ENCODE data around the gene GNPTG. TPM values are rescaled to one million over a fixed set of nuclear protein-coding genes. Genes with fewer than 3 reads are reported as not detected.

The GNPTG gene
- total RNA-seq, 1 experiment from 2014 or later: 29.4 TPM

- Histone ChIP-seq H4K20me1 (ENCODE audit: control insufficient read depth, insufficient read depth, insufficient read length) (no peaks in the 10 kb centered on the region), H3K18ac (ENCODE audit: insufficient read length, low read depth, low read length) (no peak overlapping the region), H2AFZ (ENCODE audit: low read length) (no peak overlapping the region), H4K8ac (replicated peaks; ENCODE audit: insufficient read length, low read depth, low read length) (no peak overlapping the region), H3K56ac (ENCODE audit: insufficient read length, low read depth, low read length) (no peak overlapping the region), H3K27me3 (ENCODE audit: insufficient read depth, low read length) (no peaks in the 10 kb centered on the region), H2BK12ac (ENCODE audit: insufficient read length, low read depth, low read length) (no peak overlapping the region), H2BK120ac (ENCODE audit: low read depth, low read length, poor library complexity, severe bottlenecking) (no peak overlapping the region), H2BK5ac (ENCODE audit: insufficient read length, low read length) (no peak overlapping the region), H3T11ph (ENCODE audit: low read length) (no peak overlapping the region), H4K91ac (ENCODE audit: insufficient read length, low read depth, low read length) (no peak overlapping the region), H3K4ac (ENCODE audit: low read depth, low read length) (no peak overlapping the region), H3K79me1 (ENCODE audit: insufficient read depth, low read depth, low read length, poor library complexity, severe bottlenecking) (no peaks in the 10 kb centered on the region), H3K4me1 (ENCODE audit: insufficient read depth, low read length) (no peaks in the 10 kb centered on the region), H4K5ac (ENCODE audit: insufficient read length, low read depth, low read length) (no peak overlapping the region), H3K23ac (ENCODE audit: insufficient read length, low read depth, low read length) (no peak overlapping the region), H3K9me3 (ENCODE audit: control insufficient read depth, low read depth, low read length) (no peaks in the 10 kb centered on the region), H2BK15ac (ENCODE audit: low read depth, low read length) (no peak overlapping the region), H2BK20ac (ENCODE audit: low read depth, low read length, poor library complexity, severe bottlenecking) (no peak overlapping the region), H3K79me2 (ENCODE audit: insufficient read depth, low read length) (no peaks in the 10 kb centered on the region), H3K14ac (ENCODE audit: insufficient read depth, low read length) (no peak overlapping the region; the same call in 1 of the 2 replicates), H3K23me2 (ENCODE audit: insufficient read length, low read depth, low read length, poor library complexity, severe bottlenecking) (no peaks in the 10 kb centered on the region), H3K4me2 (ENCODE audit: insufficient read depth, insufficient read length, low read length) (no peak overlapping the region), H3K9ac (ENCODE audit: extremely low read depth, insufficient read length, low read length) (no peak overlapping the region), H2AK5ac (ENCODE audit: insufficient read length, low read length) (no peak overlapping the region), H3K27ac (ENCODE audit: insufficient read length, low read depth, low read length) (no peak overlapping the region)
- Mint-ChIP-seq H3K9me3 (no peaks in the 10 kb centered on the region), H3K27me3 (ENCODE audit: low read depth) (no peaks in the 10 kb centered on the region), H3K27ac (no peak overlapping the region), H3K4me3 (no peak overlapping the region), H3K36me3 (ENCODE audit: insufficient read depth in 1 of 3, low read depth in 3 of 3) (peaks cover 7 to 36% (median 32%) of the 10 kb centered on the region in 3 experiments; a peak in 6 of 7 replicates), H3K4me1 (no peaks in the 10 kb centered on the region)
- DNase-seq: no peak
- TF ChIP-seq, protein P1, sequence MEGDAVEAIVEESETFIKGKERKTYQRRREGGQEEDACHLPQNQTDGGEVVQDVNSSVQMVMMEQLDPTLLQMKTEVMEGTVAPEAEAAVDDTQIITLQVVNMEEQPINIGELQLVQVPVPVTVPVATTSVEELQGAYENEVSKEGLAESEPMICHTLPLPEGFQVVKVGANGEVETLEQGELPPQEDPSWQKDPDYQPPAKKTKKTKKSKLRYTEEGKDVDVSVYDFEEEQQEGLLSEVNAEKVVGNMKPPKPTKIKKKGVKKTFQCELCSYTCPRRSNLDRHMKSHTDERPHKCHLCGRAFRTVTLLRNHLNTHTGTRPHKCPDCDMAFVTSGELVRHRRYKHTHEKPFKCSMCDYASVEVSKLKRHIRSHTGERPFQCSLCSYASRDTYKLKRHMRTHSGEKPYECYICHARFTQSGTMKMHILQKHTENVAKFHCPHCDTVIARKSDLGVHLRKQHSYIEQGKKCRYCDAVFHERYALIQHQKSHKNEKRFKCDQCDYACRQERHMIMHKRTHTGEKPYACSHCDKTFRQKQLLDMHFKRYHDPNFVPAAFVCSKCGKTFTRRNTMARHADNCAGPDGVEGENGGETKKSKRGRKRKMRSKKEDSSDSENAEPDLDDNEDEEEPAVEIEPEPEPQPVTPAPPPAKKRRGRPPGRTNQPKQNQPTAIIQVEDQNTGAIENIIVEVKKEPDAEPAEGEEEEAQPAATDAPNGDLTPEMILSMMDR (conservative IDR thresholded peaks at IDR 0.05): no peak
- WGBS (ENCODE audit: extremely low coverage, insufficient read length, low lambda C conversion rate): no CpG with 5 or more reads among the region's 38 CpGs
Observed at GRCh38 chr16:1398826-1399581, 47.3 kb downstream of the GNPTG start.
